ENCODE measurements around the gene RIMOC1. TPM values are rescaled to one million over a fixed set of nuclear protein-coding genes. Genes with fewer than 3 reads are reported as not detected.
A peak's percentile ranks its signal among the peaks of the same experiment; 100 is the strongest.

RIMOC1 gene
- total RNA-seq, 6 experiments from 2014 or later: 31.1 to 38.9 (median 35.4) TPM

- Mint-ChIP-seq H3K36me3 (ENCODE audit: low read depth) (no peaks in the 10 kb centered on the region; the same call in 1 of the 2 replicates), H3K27ac (peak overlapping the region; percentile 82), H3K4me3 (peak overlapping the region; percentile 92)
Measured at GRCh38 chr5:41869151-41869723, 34.9 kb upstream of the RIMOC1 start.

GRCh38 chr5:41869724-41870626 is 34.2 kb upstream of the RIMOC1 start, which contains the start of gene OXCT1:
Gene OXCT1 (minus strand): TSS chr5:41870425. CDS start chr5:41870358, 67 bp downstream.
- Mint-ChIP-seq H3K36me3 (ENCODE audit: low read depth) (no peaks in the 10 kb centered on the region; the same call in 1 of the 2 replicates), H3K4me3 (peak within 1 kb of the TSS; percentile 92), H3K4me1 (ENCODE audit: low read depth) (peaks cover 33% of the 10 kb centered on the region), H3K9me3 (no peaks in the 10 kb centered on the region), H3K27ac (peak within 1 kb of the TSS; percentile 82), H3K27me3 (ENCODE audit: insufficient read depth) (no peaks in the 10 kb centered on the region; the same call in 1 of the 2 replicates)
- TF ChIP-seq CTCF (IDR thresholded peaks at IDR 0.05): no peak
- DNase-seq: peak; percentile 78

More at GRCh38 chr5:41869151-41869723, 34.9 kb upstream of the RIMOC1 start:
- H3K27me3 Mint-ChIP-seq (ENCODE audit: insufficient read depth): no peaks in the 10 kb centered on the region; the same call in 1 of the 2 replicates
- peak; percentile 13 for DNase-seq
- H3K9me3 Mint-ChIP-seq: no peaks in the 10 kb centered on the region
- H3K4me1 Mint-ChIP-seq (ENCODE audit: low read depth): peaks cover 40% of the 10 kb centered on the region
- no peak for TF ChIP-seq CTCF (IDR thresholded peaks at IDR 0.05)

- Mint-ChIP-seq H3K4me3 (peak overlapping the region; percentile 92), H3K9me3 (no peaks in the 10 kb centered on the region), H3K36me3 (ENCODE audit: low read depth) (no peaks in the 10 kb centered on the region; the same call in 1 of the 2 replicates), H3K27me3 (ENCODE audit: insufficient read depth) (peaks cover 3% of the 10 kb centered on the region), H3K4me1 (ENCODE audit: low read depth) (peaks cover 29% of the 10 kb centered on the region), H3K27ac (peak overlapping the region; percentile 82)
- TF ChIP-seq CTCF (IDR thresholded peaks at IDR 0.05): no peak
- DNase-seq: no peak
Measured at GRCh38 chr5:41870627-41871048, 33.5 kb upstream of the RIMOC1 start.

- Mint-ChIP-seq H3K4me3 (no peak overlapping the region), H3K36me3 (ENCODE audit: low read depth) (no peaks in the 10 kb centered on the region; the same call in 1 of the 2 replicates), H3K9me3 (no peaks in the 10 kb centered on the region), H3K27ac (no peak overlapping the region), H3K27me3 (ENCODE audit: insufficient read depth) (peaks cover 6% of the 10 kb centered on the region), H3K4me1 (ENCODE audit: low read depth) (peaks cover 29% of the 10 kb centered on the region)
- DNase-seq: peak; percentile 21
- TF ChIP-seq CTCF (IDR thresholded peaks at IDR 0.05): no peak
Measured at GRCh38 chr5:41871852-41872251, 32.3 kb upstream of the RIMOC1 start.

- no peak overlapping the region for H3K27ac Mint-ChIP-seq
- no peaks in the 10 kb centered on the region for H3K9me3 Mint-ChIP-seq
- H3K4me3 Mint-ChIP-seq: no peak overlapping the region
- H3K36me3 Mint-ChIP-seq (ENCODE audit: low read depth): no peaks in the 10 kb centered on the region
- H3K4me1 Mint-ChIP-seq (ENCODE audit: low read depth): peaks cover 6% of the 10 kb centered on the region
- no peak for DNase-seq
- no peak for TF ChIP-seq CTCF (IDR thresholded peaks at IDR 0.05)
- H3K27me3 Mint-ChIP-seq (ENCODE audit: insufficient read depth): peaks cover 8% of the 10 kb centered on the region
Measured at GRCh38 chr5:41874512-41875060, 29.6 kb upstream of the RIMOC1 start.
